VCaP (cell line): ENCODE data around the gene AADACL2.

Experiments
- H3K27ac ChIP-seq: fragments of 450-650 bp; 2 replicates; pipeline ENCODE4 v1.5.1; 2017
- TF ChIP-seq, protein P1 (sequence below): fragments of 450-650 bp; conservative IDR thresholded peaks from 2 replicates; pipeline ENCODE4 v1.5.1; 2017; ENCODE audit warnings: mild to moderate bottlenecking, moderate library complexity

The AADACL2 gene, protein sequence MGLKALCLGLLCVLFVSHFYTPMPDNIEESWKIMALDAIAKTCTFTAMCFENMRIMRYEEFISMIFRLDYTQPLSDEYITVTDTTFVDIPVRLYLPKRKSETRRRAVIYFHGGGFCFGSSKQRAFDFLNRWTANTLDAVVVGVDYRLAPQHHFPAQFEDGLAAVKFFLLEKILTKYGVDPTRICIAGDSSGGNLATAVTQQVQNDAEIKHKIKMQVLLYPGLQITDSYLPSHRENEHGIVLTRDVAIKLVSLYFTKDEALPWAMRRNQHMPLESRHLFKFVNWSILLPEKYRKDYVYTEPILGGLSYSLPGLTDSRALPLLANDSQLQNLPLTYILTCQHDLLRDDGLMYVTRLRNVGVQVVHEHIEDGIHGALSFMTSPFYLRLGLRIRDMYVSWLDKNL

GRCh38 chr3:151733613-151734012 is at the start of gene AADACL2:
Gene AADACL2 (plus strand): TSS chr3:151733927. CDS start chr3:151734036, 109 bp downstream.
- no peak within 1 kb of the TSS for H3K27ac ChIP-seq
- TF ChIP-seq, protein P1, sequence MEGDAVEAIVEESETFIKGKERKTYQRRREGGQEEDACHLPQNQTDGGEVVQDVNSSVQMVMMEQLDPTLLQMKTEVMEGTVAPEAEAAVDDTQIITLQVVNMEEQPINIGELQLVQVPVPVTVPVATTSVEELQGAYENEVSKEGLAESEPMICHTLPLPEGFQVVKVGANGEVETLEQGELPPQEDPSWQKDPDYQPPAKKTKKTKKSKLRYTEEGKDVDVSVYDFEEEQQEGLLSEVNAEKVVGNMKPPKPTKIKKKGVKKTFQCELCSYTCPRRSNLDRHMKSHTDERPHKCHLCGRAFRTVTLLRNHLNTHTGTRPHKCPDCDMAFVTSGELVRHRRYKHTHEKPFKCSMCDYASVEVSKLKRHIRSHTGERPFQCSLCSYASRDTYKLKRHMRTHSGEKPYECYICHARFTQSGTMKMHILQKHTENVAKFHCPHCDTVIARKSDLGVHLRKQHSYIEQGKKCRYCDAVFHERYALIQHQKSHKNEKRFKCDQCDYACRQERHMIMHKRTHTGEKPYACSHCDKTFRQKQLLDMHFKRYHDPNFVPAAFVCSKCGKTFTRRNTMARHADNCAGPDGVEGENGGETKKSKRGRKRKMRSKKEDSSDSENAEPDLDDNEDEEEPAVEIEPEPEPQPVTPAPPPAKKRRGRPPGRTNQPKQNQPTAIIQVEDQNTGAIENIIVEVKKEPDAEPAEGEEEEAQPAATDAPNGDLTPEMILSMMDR = no peak

- H3K27ac ChIP-seq = no peak overlapping the region
- TF ChIP-seq, protein P1 = no peak
Measured at GRCh38 chr3:151684094-151684493, 49.6 kb upstream of the AADACL2 start.

- TF ChIP-seq, protein P1 = no peak
Measured at GRCh38 chr3:151686257-151686656, 47.5 kb upstream of the AADACL2 start.

DNA sequence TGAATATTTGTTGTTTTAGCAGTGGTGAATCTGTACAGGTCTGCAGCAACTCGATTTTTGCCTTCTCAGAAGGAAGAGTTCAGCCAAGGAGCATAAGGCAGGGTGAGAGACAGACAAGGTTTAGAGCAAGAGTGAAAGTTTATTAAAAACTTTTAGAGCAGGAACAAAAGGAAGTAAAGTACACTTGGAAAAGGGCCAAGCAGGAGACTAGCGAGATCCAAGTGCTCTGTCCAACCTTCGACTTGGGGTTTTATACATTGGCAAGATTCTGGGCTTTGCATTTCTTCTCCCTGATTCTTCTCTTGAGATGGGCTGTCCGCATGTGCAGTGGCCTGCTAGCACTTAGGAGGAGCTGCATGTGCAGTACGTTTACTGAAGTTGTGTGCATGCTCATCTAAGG is 46.7 kb upstream of the AADACL2 start:
- TF ChIP-seq, protein P1 = no peak
- H3K27ac ChIP-seq = no peak overlapping the region

More at GRCh38 chr3:151686257-151686656, 47.5 kb upstream of the AADACL2 start:
- H3K27ac ChIP-seq = no peak overlapping the region

DNA sequence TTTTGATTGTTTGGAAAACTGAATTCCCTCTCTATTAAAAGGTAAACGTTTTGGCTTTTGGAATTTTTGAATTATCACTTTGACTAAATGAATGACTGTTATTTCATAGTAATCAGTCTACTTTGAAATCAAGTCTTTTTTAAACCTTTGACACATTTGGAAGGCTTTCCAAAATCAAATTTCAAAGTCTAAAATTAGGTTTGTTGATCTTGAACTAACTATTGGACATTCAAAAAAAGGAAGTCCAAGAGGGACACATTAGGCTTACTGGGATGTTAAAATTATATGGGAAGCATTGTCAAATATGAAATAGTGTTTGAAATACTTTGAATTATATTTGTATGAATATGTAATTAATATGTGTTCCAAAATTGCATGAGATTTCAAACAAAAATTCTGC is 45.2 kb upstream of the AADACL2 start:
- no peak overlapping the region for H3K27ac ChIP-seq
- TF ChIP-seq, protein P1 = no peak

- no peak overlapping the region for H3K27ac ChIP-seq
- TF ChIP-seq, protein P1 = no peak
Measured at GRCh38 chr3:151690645-151691044, 43.1 kb upstream of the AADACL2 start.

DNA sequence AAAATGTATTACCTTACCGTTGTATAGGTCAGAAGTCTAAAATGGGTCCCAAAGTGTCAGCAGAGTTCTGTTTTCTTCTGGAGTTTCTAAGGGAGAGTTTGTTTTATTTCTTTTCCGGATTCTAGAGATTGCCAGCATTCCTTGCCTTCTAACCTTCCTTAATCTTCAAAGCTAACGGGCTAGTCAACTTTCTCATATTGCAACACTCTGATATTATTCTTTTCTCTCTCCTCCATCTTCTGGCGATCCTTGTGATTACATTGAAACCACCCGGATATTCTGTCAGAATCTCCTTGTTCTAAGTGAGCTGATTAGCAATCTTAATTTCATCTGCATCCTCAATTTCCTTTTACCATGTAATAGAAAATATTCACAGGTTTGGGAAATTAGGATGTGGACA is 36.2 kb upstream of the AADACL2 start:
- TF ChIP-seq, protein P1 = no peak
- no peak overlapping the region for H3K27ac ChIP-seq
